HG03439 (cell line): ENCODE data around the gene TRAF1.

Experiments
- ATAC-seq: cut with Tn5 transposase; IDR thresholded peaks from one replicate; pipeline ENCODE4 v1.9.1; 2021; ENCODE audit warnings: mild to moderate bottlenecking, moderate library complexity; ENCODE audit not compliant: unreplicated experiment

Gene TRAF1

DNA sequence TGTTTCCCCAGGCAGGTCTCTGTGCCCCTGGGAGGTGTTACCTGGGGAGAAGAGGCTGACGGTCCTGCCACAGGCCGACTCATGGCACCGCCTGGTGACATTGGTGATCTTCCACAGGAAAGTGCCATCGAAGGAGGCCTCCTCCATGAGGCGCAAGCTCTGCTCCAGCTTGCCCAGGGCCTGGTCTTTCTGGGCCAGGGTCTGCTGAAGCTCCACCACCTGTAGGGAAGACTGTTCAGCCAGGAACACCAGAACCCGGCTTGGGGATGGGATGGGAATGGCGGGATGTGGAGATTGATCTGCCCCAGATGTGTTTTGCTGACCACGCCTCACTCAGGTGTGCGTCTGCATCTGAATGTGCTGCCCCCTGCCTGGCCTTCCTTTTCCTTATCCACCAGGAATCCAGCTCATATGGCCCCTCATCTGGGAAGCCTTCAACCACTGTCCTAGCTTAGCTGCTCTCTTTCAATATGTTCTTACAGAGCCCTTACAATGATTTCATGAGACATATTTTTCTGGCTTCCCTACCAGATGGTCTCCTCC, 15.2 kb downstream of the TRAF1 start:
- no peak for ATAC-seq

DNA sequence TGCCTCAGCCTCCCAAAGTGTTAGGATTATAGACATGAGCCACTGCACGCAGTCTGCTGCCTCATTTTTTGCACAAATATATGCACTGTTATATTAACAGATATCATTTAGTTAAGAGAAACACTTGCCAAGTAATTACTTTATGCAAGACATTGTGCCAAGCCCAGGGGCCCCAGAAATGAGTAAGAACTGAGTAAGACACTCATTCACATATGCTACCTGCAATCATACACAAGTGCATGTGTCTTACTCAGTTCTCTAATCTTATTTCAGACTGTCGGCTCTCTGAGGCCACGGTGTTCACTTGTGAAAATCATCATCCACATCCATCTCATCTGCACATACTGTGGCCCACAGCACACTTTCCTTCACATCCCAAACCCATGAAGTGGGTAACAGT, 16.0 kb downstream of the TRAF1 start:
- no peak for ATAC-seq

DNA sequence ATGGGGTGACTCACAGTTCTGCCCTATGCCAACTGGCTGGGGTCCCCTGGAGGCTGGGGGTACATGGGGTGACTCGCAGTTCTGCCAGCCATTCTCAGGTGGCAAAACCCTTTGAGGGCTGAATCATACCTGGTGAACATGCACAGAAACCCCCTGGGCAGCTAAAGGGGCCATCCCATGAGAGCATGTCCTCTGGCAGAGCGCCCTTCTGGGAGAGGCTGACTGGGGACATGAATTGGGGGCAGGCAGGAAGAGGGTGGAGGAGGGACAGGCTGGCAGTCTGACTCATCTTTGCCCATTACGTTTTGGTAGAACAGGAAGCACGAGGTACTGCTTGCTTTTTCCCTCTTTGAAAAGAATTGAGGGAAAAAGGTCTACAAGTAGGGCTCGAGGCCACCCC, 16.7 kb downstream of the TRAF1 start:
- no peak for ATAC-seq

DNA sequence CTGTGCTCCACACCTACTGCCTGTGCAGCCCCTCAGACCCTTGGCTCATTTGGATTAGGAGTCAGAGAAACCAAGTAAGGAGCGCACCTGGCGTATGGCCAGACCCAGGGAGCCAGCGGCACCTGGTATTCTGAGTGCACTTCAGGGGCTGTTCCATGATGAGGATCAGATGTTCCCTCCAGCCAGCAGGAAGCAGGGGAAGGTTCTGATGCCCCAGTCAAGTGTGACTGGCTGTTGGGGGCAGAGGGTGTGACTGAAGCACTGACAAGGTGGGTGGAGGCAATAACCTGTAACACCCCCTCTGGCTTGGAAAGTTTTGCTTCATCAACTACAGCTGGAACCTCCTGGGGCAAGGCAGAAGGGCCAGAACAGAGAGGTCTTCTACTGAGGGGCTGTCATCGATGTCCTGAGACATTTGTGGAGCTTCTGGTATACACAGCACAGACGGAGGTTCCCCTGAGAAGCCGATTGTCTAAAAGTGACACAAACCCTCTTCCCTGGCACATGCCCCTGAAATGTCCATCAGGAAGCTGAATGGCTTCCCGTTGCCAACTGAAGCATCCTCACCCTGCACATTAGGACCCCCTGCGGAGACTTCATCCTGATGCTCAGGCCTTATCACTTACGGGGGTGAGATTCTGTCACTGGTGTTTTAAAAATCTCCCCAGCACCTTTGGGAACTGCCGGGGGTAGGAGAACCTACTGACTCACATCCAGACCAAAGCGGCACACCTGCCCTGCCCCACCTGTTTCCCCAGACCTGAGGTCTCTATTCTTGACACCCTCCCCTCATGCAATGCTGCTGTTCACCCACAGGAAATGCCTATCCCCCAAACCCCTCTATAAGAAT, 21.1 kb downstream of the TRAF1 start:
- no peak for ATAC-seq

DNA sequence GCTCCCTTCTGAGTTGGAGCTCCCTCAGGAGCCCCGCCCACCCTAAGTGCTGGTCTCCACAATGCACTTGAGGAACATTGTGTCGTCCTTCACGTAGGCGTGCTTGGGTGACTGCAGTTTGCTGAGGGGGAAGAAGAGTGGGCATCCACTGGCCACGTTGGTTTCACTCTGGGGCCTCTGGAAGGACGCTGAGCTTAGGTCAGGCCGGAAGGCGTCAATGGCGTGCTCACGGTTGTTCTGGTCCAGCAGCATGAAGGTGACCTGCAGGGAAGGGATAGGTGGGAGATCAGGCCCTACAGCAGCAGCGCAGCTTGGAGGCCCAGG, 21.7 kb downstream of the TRAF1 start:
- ATAC-seq: no peak

DNA sequence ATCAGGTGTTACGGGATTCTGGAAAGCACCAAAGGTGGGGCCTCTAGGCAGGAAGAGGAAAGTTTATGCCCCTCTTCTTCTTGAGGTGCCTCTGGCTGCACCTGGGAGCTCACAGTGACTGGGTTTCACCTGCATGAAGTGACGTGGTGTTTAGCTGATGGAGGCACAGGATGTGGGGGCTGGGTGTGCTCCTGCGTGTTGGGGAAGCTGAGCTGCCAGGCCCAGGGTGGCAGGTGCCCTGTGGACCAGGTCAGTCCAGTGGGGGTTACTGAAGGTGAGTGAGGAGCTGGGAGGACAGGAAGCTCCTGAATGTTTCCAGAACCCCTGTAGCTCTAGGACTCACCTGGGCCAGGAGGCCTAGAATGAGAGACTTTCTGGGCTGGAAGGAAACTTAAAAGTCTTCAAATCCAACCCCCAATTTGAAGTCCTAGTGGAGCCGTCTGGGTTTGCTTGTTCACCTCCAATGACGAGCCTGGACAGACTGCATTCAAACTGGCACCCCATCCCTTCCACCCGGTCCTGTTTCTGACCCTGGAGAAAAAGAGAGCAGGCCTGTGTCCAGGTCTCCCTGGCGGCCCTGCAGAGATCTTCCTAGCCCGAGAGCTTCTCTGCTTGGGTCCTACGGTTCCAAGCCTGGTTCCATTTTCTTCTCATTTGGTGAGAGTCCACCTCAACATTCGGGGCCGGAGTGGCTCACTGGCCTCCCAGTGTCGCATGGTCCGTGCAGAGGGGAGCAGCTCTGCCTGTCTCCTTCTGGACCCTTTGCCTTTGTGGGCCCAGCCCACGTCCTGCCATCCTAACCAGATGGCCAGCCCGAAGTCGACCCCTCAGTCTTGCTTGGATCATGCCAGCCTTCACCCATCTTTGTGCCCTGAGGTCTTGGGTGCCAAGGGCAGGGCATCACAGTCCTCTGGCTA, 22.3 kb downstream of the TRAF1 start:
- no peak for ATAC-seq

DNA sequence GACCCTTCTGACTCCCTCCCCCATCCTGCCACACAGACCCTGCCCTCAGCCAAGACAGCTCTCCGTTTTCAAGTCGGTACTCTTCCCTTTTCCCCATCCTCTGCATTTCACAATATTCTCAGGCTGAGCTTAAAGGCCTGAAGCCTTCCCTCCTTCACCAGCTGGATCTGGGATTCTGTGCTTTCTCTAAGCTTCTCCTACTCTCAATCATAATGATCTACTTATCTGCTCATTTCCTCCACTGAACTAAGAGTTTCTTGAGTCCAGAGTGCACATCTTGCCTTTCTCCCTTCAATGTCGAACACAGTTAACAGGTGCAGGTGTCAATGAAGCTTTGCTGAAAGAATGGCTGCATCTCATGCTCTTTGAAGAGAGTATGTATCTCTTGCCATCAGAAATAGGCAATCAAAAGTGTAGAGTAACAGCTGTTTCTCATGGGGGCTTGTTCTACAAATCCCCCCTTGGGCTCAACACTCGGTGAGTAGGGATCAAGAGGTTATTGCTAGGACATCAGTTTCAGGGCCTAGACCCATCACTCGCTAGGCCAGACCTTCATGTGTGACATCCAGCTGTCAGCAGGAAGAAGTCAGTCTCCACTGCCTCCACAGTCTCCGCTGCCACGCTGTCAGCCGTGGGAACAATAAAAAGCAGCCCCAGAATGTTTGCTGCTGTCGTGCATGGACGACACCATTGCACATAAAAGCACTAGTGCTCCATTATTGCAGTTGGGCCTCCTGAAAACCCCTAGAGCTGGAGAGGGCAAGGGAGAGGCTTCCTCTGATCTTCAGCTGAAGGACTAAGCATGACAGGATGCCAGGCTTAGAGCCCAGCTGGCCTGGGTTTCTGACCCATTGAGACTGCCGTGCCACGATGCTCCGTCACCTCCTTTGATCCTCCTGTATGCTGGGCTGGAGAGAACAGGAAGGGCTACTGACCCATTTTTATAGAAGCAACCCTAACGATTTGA, 23.7 kb downstream of the TRAF1 start:
- no peak for ATAC-seq

DNA sequence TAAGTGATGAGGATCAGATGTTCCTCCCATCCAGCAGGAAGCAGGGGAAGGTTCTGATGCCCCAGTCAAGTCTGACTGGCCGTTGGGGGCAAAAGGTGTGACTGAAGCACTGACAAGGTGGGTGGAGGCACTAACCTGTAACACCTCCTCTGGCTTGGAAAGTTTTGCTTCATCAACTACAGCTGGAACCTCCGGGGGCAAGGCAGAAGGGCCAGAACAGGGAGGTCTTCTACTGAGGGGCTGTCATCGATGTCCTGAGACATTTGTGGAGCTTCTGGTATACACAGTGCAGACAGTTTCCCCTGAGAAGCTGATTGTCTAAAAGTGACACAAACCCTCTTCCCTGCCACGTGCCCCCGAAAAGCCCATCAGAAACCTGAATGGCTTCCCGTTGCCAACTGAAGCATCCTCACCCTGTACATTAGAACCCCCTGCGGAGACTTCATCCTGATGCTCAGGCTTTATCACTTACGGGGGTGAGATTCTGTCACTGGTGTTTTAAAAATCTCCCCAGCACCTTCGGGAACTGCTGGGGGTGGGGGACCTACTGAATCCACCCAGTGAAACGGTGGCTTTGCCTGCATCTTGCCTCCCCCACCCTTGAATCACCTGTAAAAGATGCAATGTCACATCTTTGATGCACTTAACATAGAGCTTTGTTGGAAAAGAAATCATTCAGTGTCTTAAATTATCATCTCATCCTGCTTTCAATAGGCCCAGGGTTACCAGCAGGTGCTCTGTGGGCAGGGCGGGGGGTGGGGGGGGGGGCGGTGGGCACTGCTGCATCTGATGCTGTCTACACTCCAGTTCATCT, 24.6 kb downstream of the TRAF1 start:
- ATAC-seq: no peak

DNA sequence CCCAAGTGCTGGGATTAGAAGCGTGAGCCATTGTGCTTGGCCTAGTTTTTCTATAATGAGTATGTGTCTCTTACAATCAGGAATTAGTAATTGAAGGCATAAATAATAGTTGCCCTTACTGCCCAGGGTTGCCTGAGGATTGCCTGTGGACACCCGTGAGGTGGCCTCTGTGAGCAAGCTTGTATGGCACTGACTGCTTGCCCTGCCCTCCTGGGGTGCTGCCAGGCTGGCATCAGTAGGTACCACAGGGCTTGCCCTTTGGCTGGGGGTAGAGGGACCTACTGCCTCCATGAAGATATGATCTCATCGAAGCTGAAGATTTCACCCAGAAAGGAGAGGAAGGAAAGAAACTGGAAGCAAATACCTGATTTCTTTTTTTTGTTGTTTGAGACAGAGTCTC, 25.8 kb downstream of the TRAF1 start:
- ATAC-seq: no peak

DNA sequence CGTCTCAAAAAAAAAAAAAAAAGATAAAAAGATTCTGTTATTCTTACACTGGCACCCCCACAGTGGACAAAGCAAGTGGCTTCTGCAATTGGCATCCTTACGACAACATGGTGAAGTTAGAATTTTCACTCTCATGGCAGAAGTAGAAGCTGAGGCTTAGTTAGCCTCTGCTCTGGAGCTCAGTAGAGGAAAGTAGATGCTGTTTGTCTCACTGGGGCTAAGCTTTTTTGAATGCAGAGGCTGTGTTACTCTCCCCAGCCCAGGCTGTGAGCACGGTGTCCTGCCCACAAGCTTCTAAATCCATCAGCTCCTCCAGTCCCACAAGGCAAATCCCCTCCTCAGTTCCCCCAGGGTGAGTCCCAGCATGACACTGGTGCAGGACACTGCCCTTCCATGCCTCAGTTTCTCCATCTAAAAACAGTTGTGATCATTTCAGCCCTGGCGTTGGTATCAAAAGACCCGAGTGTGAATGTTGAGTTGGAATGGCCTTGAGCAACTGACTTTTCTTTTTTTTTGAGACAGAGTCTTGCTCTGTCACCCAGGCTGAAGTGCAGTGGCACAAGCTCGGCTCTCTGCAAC, 27.0 kb downstream of the TRAF1 start:
- ATAC-seq: no peak

DNA sequence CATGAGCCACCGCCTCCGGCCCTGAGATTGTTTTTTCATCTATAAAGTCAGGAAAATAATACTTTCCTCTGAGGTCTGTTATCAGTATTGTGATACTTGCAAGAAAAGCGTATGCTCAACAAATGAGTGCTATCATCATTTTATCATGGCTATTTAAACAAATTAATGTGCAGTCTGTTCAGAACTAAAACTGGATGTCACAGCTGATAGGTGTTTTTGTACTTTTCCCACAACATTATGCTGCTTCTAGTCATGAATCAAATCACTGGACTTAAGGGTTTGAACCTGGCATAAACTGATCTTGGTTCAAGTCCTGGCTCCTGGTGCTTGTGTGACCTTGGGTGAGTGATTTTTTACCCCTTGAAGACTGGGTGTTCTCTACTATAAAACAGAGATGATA, 28.2 kb downstream of the TRAF1 start:
- ATAC-seq: no peak

DNA sequence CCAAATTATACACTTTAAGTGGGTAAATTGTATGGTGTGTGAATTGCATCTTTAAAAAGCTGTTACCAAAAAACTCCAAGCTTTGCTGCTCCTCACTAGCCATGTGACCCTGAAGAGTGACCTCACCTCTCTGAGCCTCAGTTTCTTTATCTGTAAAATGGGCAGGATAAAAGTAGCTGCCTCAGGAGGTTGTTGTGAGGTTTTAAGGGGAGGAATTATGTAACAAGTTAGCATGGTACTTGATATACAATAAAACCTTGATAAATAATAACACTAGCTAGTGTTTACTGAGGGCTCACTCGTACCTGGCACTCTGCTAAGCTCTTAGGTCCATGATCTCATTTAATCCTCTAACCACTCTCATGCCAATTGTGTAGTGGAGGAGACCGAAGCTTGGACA, 30.6 kb downstream of the TRAF1 start:
- ATAC-seq: no peak

DNA sequence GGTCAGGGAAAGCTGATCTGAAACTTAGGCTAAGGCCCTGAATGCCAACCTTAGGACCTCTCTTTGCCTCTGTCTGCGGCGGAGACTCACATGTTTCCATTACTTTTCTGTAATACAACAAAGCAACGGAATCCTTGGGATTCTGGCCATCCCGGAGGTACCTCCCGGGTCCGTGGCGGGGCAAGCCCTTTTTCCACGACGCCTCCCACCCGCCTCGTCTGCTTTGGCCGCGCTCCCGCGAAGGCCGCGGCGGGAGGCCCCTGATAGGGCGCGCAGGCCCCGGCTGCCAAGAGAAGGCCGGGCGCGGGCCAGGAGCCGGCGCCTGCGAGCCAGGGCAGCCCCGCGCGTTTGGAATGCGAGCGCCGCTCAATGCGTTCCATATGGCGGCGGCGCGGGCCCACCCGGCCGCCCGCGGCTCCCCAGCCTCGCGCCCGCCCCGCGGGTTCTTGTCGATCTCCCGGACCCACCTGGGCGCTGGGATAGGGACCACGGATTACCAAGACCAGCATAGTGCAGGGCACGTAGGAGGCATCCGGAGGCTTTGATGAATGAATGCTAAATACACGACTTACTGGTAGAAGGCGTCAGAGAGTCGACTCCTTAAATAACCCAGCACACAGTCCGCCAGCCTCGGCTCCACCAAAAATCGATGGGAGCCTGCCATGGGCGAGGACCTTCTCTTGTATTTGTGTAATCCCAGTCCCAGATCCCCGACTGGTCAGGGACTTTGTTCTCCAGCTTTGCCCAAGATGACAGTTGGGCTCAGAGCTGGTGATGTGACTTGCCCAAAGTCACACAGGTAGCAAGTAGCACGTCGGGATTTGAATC, 32.1 kb downstream of the TRAF1 start:
- ATAC-seq: no peak

DNA sequence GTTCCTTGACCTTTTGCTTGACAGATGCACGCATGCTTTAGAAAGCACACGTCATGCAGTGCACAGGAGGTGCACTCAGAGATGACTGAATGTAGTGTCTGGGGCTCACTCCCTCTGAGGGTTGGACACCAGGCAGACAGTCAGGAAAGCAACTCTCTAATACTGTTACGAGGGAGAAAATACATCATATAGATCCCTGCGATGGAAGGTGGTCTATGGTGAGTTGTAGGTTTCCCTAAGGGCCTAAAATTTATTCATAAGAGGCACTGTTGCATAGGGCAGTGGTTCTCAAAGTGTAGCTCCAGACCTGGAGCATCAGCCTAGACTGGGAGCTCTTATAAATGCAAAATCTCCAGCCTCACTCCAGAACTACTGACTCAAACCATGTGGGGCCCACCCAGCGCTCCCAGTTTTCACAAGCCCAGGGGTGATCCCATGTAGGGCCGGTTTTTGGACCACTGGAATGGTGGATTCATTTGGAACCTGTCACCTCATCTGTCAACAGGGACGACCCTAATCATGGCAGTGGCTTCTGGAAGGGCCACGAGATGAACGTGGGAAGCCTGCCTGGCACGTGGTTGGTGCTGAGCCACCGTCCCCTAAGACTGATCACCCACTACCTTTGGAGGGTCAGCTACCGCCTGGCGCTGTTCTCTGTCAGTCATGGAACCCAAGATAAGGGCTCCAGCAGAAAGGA, 32.8 kb downstream of the TRAF1 start:
- no peak for ATAC-seq

DNA sequence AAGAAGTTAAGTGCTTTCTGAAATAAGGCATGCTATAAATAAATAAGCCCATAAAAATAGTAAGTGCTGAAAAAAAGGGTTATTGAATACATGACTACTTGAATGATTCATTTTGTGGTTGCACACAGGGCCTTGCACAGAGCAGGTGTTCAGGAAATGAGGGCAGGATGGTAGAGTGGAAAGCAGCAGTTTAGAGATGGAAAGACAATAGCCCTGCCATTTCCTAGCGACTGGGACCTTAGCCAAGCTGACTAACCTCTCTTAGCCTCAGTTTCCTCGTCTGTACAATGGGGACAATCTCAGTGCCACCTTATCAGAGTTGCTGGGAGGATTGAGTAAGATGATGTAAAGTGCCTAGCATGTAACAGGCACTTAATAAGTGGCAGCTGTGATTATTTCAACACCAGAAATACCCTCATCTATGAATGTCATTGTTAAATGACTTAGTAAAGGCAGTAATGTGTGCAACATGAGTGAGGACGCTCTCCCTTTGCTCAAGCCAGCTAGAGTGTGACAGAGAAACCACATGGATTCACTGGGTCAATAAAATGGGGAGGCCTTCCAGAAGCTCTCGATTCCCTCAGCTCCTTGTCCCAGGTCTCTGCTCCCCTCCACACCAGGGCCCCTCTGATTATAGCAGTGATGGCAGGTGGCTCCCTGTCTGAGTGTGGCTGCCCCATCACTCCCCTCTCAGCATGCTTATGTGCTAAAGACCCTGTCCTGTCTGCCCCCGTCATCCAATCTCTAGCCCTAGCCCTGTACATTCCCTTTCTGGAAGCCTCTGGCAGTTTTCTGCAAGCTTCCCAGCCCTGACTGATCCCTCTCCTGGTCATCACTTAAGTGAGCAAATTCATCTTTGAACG, 33.6 kb downstream of the TRAF1 start:
- ATAC-seq: peak; percentile 65

DNA sequence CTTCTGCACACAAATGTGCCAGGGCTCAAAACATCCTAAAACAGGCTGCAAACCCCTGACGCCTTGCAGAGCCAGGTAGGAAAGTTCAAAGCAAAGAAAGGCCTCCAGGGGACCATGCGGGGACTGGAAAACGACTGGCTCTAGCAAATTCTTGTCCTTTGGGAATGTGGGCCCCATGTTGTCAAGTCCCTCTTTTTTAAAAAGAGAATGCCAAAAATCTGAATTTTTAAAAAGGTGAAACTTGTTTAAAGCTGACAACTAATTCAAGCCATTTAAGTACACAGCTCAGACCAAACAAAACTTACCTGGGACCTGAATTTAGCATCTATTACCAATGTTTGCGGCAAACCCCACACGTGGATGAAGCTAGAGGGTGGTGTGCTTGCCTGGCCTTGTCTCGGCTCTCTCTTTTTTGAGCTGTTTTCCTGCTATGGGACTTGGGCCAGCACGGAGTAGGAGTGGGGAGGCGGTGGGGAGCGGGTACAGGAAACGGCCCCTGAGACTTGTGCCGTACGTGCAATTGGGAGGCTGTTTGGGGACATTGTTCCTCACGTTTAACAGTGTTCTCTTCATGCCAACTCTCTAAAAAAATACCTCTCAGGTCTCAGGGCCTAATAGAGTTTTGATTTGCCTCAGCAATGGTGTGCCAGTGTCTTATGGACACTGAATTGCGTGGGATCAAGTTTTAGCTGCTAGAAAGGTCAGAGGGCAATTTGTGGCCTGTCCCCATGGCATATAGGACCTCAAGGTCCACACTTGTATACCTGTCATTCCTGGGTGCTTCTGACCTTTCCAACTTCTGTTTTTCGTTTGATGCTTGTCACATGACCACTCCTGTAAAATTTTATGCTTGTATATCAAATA, 34.5 kb downstream of the TRAF1 start:
- peak; percentile 39 for ATAC-seq
